GM12873 (cell line): Measurements from ENCODE around the gene ADCY3.
A peak's percentile ranks its signal among the peaks of the same experiment; 100 is the strongest.

ENCODE experiments used
- CTCF ChIP-seq: IDR thresholded peaks from 2 replicates; pipeline ENCODE4 v1.5.1; 2012; ENCODE audit warnings: low read depth, mild to moderate bottlenecking, moderate library complexity, low read length, control low read depth; ENCODE audit not compliant: insufficient read depth; ENCODE audit errors: missing control alignments

Gene ADCY3

GRCh38 chr2:24926220-24926601, 6.2 kb upstream of the ADCY3 start:
- no peak for TF ChIP-seq CTCF

GRCh38 chr2:24925815-24926214, 5.8 kb upstream of the ADCY3 start:
- TF ChIP-seq CTCF = no peak

GRCh38 chr2:24924732-24925131, 4.7 kb upstream of the ADCY3 start:
- TF ChIP-seq CTCF = no peak

- TF ChIP-seq CTCF = no peak
Observed at GRCh38 chr2:24924266-24924665, 4.2 kb upstream of the ADCY3 start.

- TF ChIP-seq CTCF = no peak
Observed at GRCh38 chr2:24923106-24923505, 3.1 kb upstream of the ADCY3 start.

- TF ChIP-seq CTCF = no peak
Observed at GRCh38 chr2:24922556-24922955, 2.5 kb upstream of the ADCY3 start.

- peak; percentile 45 for TF ChIP-seq CTCF
Observed at GRCh38 chr2:24920809-24921441, 888 bp upstream of the ADCY3 start.
